HepG2 (cell line): ENCODE measurements around the gene CPVL. TPM values are rescaled to one million over a fixed set of nuclear protein-coding genes. Genes with fewer than 3 reads are reported as not detected.

Experiments
- ATAC-seq: fragments of 200-7000 bp; cut with Tn5 transposase; 3 replicates; pipeline ENCODE4 v1.9.1; 2020; ENCODE audit warnings: mild to moderate bottlenecking, moderate library complexity
- BruUV-seq: library from RNA; stranded (reverse); fragments of 400-500 nt; replicated peaks from 2 replicates; lab custom pipeline; 2021; lab: Mats Ljungman, UMichigan
- CTCF ChIA-PET: fragments of 300-600 bp; formaldehyde crosslinking; extraction: SDS; loops from one replicate; lab custom pipeline; 2021; ENCODE audit warnings: low total read pairs, inconsistent platforms, low intra/inter-chr PET ratio; lab: Yijun Ruan, JAX
- POLR2A ChIA-PET: fragments of 350-600 bp; sonication (Branson Sonifier 250); formaldehyde crosslinking; loops from one replicate; lab custom pipeline; 2020; ENCODE audit warnings: antibody characterized with exemption, inconsistent platforms; lab: Yijun Ruan, JAX
- DNase-seq: peaks from one replicate; pipeline ENCODE4 v3.0.0-alpha.2; 2015; ENCODE audit warnings: low spot score
- FAIRE-seq: peaks from 3 replicates; lab custom pipeline; 2011; peaks lifted over from hg19 to GRCh38; lab: Jason Lieb, UNC
- H2AFZ ChIP-seq: one replicate; pipeline ENCODE4 v1.6.1; 2011; ENCODE audit warnings: low read length, inconsistent platforms
- H3K27ac ChIP-seq: fragments of 300-600 bp; 3 replicates; pipeline ENCODE4 v1.8.0; 2011; ENCODE audit warnings: mixed run types, mild to moderate bottlenecking, mixed read lengths, low read length, inconsistent platforms; ENCODE audit not compliant: insufficient read depth; ENCODE audit errors: extremely low read length
- H3K27me3 ChIP-seq, 2 experiments: fragments of 200-600 bp in 1 of 2; 2 replicates in 1 of 2; 3 replicates in 1 of 2; pipeline versions ENCODE4 v1.6.0 to v1.8.0; 2011; ENCODE audit warnings: low read length in 2 of 2, mild to moderate bottlenecking in 2 of 2, moderate library complexity in 2 of 2, inconsistent platforms in 1 of 2; ENCODE audit not compliant: insufficient read depth in 2 of 2, control insufficient read depth in 1 of 2
- H3K36me3 ChIP-seq, 2 experiments: fragments of 200-600 bp in 1 of 2; replicated peaks in 1 of 2; 2 replicates in 1 of 2; 3 replicates in 1 of 2; pipeline versions ENCODE4 v1.5.1 to v1.8.0; 2011; ENCODE audit warnings: low read length in 2 of 2, inconsistent platforms in 1 of 2; ENCODE audit not compliant: insufficient read depth in 2 of 2, control insufficient read depth in 1 of 2
- H3K4me1 ChIP-seq: 2 replicates; pipeline ENCODE4 v1.5.1; 2012; ENCODE audit warnings: low read length, inconsistent platforms; ENCODE audit not compliant: insufficient read depth
- H3K4me2 ChIP-seq: 2 replicates; pipeline ENCODE4 v1.6.0; 2011; ENCODE audit warnings: low read depth, low read length, inconsistent platforms
- H3K4me3 ChIP-seq, 3 experiments: fragments of 200-600 bp in 1 of 3; sonication (generic), shearing (Covaris generic) in 1 of 3; replicated peaks in 1 of 3; 2 replicates each; pipeline ENCODE4 v1.5.1; 2011 to 2016; ENCODE audit warnings: low read length in 3 of 3, inconsistent platforms in 2 of 3, low read depth in 2 of 3, mild to moderate bottlenecking in 2 of 3, control low read depth in 1 of 3, mixed read lengths in 1 of 3; ENCODE audit not compliant: insufficient read depth in 1 of 3
- H3K79me2 ChIP-seq: one replicate; pipeline ENCODE4 v1.6.1; 2011; ENCODE audit warnings: low read length, inconsistent platforms; ENCODE audit not compliant: insufficient read depth
- H3K9ac ChIP-seq: 2 replicates; pipeline ENCODE4 v1.6.0; 2011; ENCODE audit warnings: mild to moderate bottlenecking, low read depth, low read length, inconsistent platforms; ENCODE audit not compliant: insufficient read depth
- H3K9me3 ChIP-seq: 2 replicates; pipeline ENCODE4 v1.5.1; 2012; ENCODE audit warnings: mild to moderate bottlenecking, low read length
- H4K20me1 ChIP-seq: 2 replicates; pipeline ENCODE4 v1.6.0; 2011; ENCODE audit warnings: inconsistent platforms, mild to moderate bottlenecking, low read length, moderate library complexity; ENCODE audit not compliant: insufficient read depth
- ADNP ChIP-seq: sonication (generic); formaldehyde crosslinking; IDR thresholded peaks from 2 replicates; pipeline ENCODE4 v1.4.0; 2020; ENCODE audit warnings: missing genetic modification reagents
- HDAC2 ChIP-seq: sonication (generic); formaldehyde crosslinking; IDR thresholded peaks from 2 replicates; pipeline ENCODE4 v1.4.0; 2020; ENCODE audit warnings: missing genetic modification reagents
- HNRNPUL1 ChIP-seq: fragments of 200-400 bp; formaldehyde crosslinking; IDR thresholded peaks from 2 replicates; pipeline ENCODE4 v1.6.1; 2017; ENCODE audit warnings: low read depth, mild to moderate bottlenecking, low read length, moderate library complexity
- MAFF ChIP-seq: IDR thresholded peaks from 2 replicates; pipeline ENCODE4 v1.6.1; 2011; ENCODE audit warnings: low read depth, low read length, improper control_type of control experiment
- MEIS1 ChIP-seq: sonication (generic); formaldehyde crosslinking; IDR thresholded peaks from 2 replicates; pipeline ENCODE4 v1.9.0; 2021; ENCODE audit warnings: mild to moderate bottlenecking, missing genetic modification reagents, moderate library complexity, borderline replicate concordance
- MIER2 ChIP-seq: IDR thresholded peaks from 2 replicates; pipeline ENCODE4 v1.6.1; 2016; ENCODE audit warnings: missing biosample characterization, missing genetic modification reagents
- PRDM10 ChIP-seq: sonication (generic); formaldehyde crosslinking; IDR thresholded peaks from 2 replicates; pipeline ENCODE4 v1.4.0; 2020; ENCODE audit warnings: low read depth, missing genetic modification reagents
- SRSF9 ChIP-seq: fragments of 200-400 bp; formaldehyde crosslinking; IDR thresholded peaks from 2 replicates; pipeline ENCODE4 v1.6.1; 2018; ENCODE audit warnings: borderline replicate concordance, mild to moderate bottlenecking, low read depth, low read length; ENCODE audit not compliant: insufficient read depth, poor library complexity, severe bottlenecking
- SSRP1 ChIP-seq: IDR thresholded peaks from 2 replicates; pipeline ENCODE4 v1.6.1; 2016; ENCODE audit warnings: control low read depth
- TRIM24 ChIP-seq: sonication (generic); formaldehyde crosslinking; IDR thresholded peaks from 2 replicates; pipeline ENCODE4 v1.8.0; 2022; ENCODE audit warnings: mild to moderate bottlenecking, missing genetic modification reagents
- ZBTB46 ChIP-seq: sonication (generic); formaldehyde crosslinking; IDR thresholded peaks from 2 replicates; pipeline ENCODE4 v1.4.0; 2020; ENCODE audit warnings: mild to moderate bottlenecking, missing genetic modification reagents, borderline replicate concordance
- ZFP36 ChIP-seq: fragments of 150-350 bp; IDR thresholded peaks from 2 replicates; pipeline ENCODE4 v1.6.1; 2018; ENCODE audit warnings: borderline replicate concordance, low read length, low read depth; ENCODE audit not compliant: partially characterized antibody
- ZNF205 ChIP-seq: IDR thresholded peaks from 2 replicates; pipeline ENCODE4 v1.6.1; 2018; ENCODE audit warnings: missing biosample characterization, missing genetic modification reagents
- ZNF207 ChIP-seq: fragments of 450-650 bp; IDR thresholded peaks from 2 replicates; pipeline ENCODE4 v1.6.1; 2016; ENCODE audit warnings: antibody characterized with exemption, borderline replicate concordance
- ZNF230 ChIP-seq: sonication (generic); formaldehyde crosslinking; IDR thresholded peaks from 2 replicates; pipeline ENCODE4 v1.4.0; 2020; ENCODE audit warnings: mild to moderate bottlenecking, missing genetic modification reagents
- ZNF275 ChIP-seq: sonication (generic); formaldehyde crosslinking; IDR thresholded peaks from 2 replicates; pipeline ENCODE4 v1.8.0; 2022; ENCODE audit warnings: missing genetic modification reagents, mild to moderate bottlenecking, inconsistent platforms, borderline replicate concordance
- ZNF282 ChIP-seq: fragments of 450-650 bp; IDR thresholded peaks from 2 replicates; pipeline ENCODE4 v1.6.1; 2018; ENCODE audit not compliant: partially characterized antibody
- WGBS: methylation state at CpG from one replicate; pipeline ENCODE4 v1.1.6; 2017; ENCODE audit warnings: low lambda C conversion rate; 5-methylcytosine and 5-hydroxymethylcytosine counted together
- in situ Hi-C: cut with HindIII; loops from 2 replicates; pipeline ENCODE4 v1.10.0; 2017; ENCODE audit warnings: low pct_unique_long_range_greater_than_20kb; ENCODE audit not compliant: extremely low pct_ligation_motif_present
- intact Hi-C: fragments of 100-400 bp; cut with micrococcal nuclease; formaldehyde crosslinking; loops from one replicate; pipeline ENCODE4 v1.10.0; 2022; ENCODE audit not compliant: unreplicated experiment
- polyA plus RNA-seq, 8 experiments: library from polyadenylated mRNA; depleted of rRNA in 3 of 8; stranded (reverse) in 7 of 8; unstranded in 1 of 8; fragments of >200 nt; fragmentation: Illumina TruSeq in 4 of 8; extraction: Trizol in 4 of 8; gene quantifications; 2 replicates each; pipeline versions ENCODE4 v1.2.1 to v1.2.3, GENCODE V29; 2011 to 2016; ENCODE audit warnings: low read depth in 4 of 8, missing spikeins in 1 of 8, mixed read lengths in 1 of 8; ENCODE audit not compliant: insufficient read depth in 1 of 8
- total RNA-seq, 5 experiments: library from RNA; depleted of rRNA; stranded (reverse); fragments of >200 nt; fragmentation: Illumina TruSeq; extraction: Trizol; gene quantifications; 2 replicates each; pipeline ENCODE4 v1.2.3, GENCODE V29; 2016; ENCODE audit warnings: low read depth in 1 of 5
- TF ChIP-seq, protein P1 (sequence below): IDR thresholded peaks from 2 replicates; pipeline ENCODE4 v1.6.1; 2016; ENCODE audit warnings: low read depth, borderline replicate concordance

CPVL gene
- total and polyA plus RNA-seq, 2 of the 13 experiments (the other 11 are each of a cell fraction or from before 2014, with no cell fraction given): 59.2 to 294 TPM

DNA sequence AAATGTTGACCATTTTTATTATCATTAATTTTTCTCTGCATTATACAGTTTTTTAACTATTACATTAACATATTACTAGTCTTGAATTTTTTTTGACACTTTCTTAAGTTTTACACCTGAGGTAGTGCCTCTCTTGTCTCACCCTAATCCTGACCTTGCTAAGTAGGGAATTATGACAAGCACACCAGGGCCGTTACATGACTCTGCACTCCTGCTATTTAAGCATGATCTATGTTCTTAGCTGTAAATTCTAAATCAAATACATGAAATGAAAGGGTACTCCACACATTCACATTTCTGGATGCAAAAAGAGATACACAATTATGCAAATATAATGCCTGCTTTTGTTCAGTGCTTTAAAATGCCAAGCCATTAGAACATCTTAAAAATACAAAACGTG, 23.6 kb downstream of the CPVL start:
- Histone ChIP-seq H3K4me1 (peaks cover 23% of the 10 kb centered on the region), H3K27ac (no peak overlapping the region), H2AFZ (no peak overlapping the region), H3K79me2 (no peaks in the 10 kb centered on the region), H3K4me3 (no peak overlapping the region), H3K27me3 (no peaks in the 10 kb centered on the region), H3K4me2 (no peak overlapping the region), H3K36me3 (peaks cover 3 to 12% of the 10 kb centered on the region in 2 experiments; a peak in 4 of 5 replicates), H4K20me1 (no peaks in the 10 kb centered on the region), H3K9ac (no peak overlapping the region), H3K9me3 (no peaks in the 10 kb centered on the region)
- BruUV-seq: no TSS peak
- in situ Hi-C loops: loop anchor here (10.0 kb wide), 1 partner anchor 282 kb away; no protein-coding TSS in a partner anchor
- POLR2A ChIA-PET: no interaction called here
- no peak for FAIRE-seq
- WGBS: 94% methylated on average over 2 of the region's 2 CpGs
- CTCF ChIA-PET: no interaction called here
- no peak for DNase-seq
- intact Hi-C loops: no loop called here
- no peak for TF ChIP-seq PRDM10 (CRISPR knock-in tag)
- TF ChIP-seq MIER2: no peak
- no peak for TF ChIP-seq SSRP1 (CRISPR knock-in tag)
- no peak for TF ChIP-seq ZNF275 (CRISPR knock-in tag)
- no peak for TF ChIP-seq ZNF207
- no peak for TF ChIP-seq ZBTB46 (CRISPR knock-in tag)
- no peak for TF ChIP-seq ZFP36
- TF ChIP-seq TRIM24 (CRISPR knock-in tag): no peak
- TF ChIP-seq MEIS1 (CRISPR knock-in tag): no peak
- no peak for TF ChIP-seq MAFF
- TF ChIP-seq ZNF230: no peak
- no peak for TF ChIP-seq ZNF205
- no peak for TF ChIP-seq HNRNPUL1
- no peak for TF ChIP-seq ZNF282
- no peak for TF ChIP-seq ADNP
- no peak for TF ChIP-seq HDAC2
- TF ChIP-seq, protein P1, sequence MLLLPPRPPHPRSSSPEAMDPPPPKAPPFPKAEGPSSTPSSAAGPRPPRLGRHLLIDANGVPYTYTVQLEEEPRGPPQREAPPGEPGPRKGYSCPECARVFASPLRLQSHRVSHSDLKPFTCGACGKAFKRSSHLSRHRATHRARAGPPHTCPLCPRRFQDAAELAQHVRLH (CRISPR knock-in tag): no peak
- no peak for TF ChIP-seq SRSF9
- ATAC-seq: no peak
